ENCODE data around the gene PACS2.
"Not testable (repeated sequence)": the region's sequence is repeated elsewhere in the genome, so short reads cannot be mapped to it uniquely, and the experiment has no call there.

The PACS2 gene

GRCh38 chr14:105351410-105351809 lies 36.9 kb downstream of the PACS2 start:
- DNase-seq (ENCODE audit: low read depth), result no peak

- DNase-seq (ENCODE audit: low read depth), result peak; percentile 73
These were observed 37.6 kb downstream of the PACS2 start for GRCh38 chr14:105351920-105352851.

- no peak for DNase-seq (ENCODE audit: low read depth)
These were observed 38.6 kb downstream of the PACS2 start for GRCh38 chr14:105353136-105353535.

- no peak for DNase-seq (ENCODE audit: low read depth)
These were observed 40.0 kb downstream of the PACS2 start for GRCh38 chr14:105354541-105354940.

GRCh38 chr14:105355049-105355575 lies 40.6 kb downstream of the PACS2 start:
- no peak for DNase-seq (ENCODE audit: low read depth)

GRCh38 chr14:105355850-105356604 lies 41.5 kb downstream of the PACS2 start:
- DNase-seq (ENCODE audit: low read depth), result no peak

GRCh38 chr14:105356927-105357326 lies 42.4 kb downstream of the PACS2 start:
- DNase-seq (ENCODE audit: low read depth), result no peak

GRCh38 chr14:105357626-105358025 lies 43.1 kb downstream of the PACS2 start:
- DNase-seq (ENCODE audit: low read depth), result no peak

GRCh38 chr14:105358140-105358846 lies 43.7 kb downstream of the PACS2 start:
- no peak for DNase-seq (ENCODE audit: low read depth)

- DNase-seq (ENCODE audit: low read depth), result no peak
These were observed 44.4 kb downstream of the PACS2 start for GRCh38 chr14:105358943-105359342.

- DNase-seq (ENCODE audit: low read depth), result not testable (repeated sequence)
These were observed 46.9 kb downstream of the PACS2 start for GRCh38 chr14:105361412-105361811.

GRCh38 chr14:105363847-105364708 lies 49.5 kb downstream of the PACS2 start:
- DNase-seq (ENCODE audit: low read depth), result peak; percentile 42

- DNase-seq (ENCODE audit: low read depth), result no peak
These were observed 50.6 kb downstream of the PACS2 start for GRCh38 chr14:105365101-105365500.

GRCh38 chr14:105365681-105366080 lies 51.1 kb downstream of the PACS2 start:
- DNase-seq (ENCODE audit: low read depth), result no peak

- no peak for DNase-seq (ENCODE audit: low read depth)
These were observed 52.0 kb downstream of the PACS2 start for GRCh38 chr14:105366386-105367074.

- no peak for DNase-seq (ENCODE audit: low read depth)
These were observed 52.8 kb downstream of the PACS2 start for GRCh38 chr14:105367116-105368031.

GRCh38 chr14:105368032-105368417 lies 53.5 kb downstream of the PACS2 start:
- no peak for DNase-seq (ENCODE audit: low read depth)

GRCh38 chr14:105368426-105368825 lies 53.9 kb downstream of the PACS2 start:
- DNase-seq (ENCODE audit: low read depth), result no peak

GRCh38 chr14:105368910-105369652 lies 54.5 kb downstream of the PACS2 start:
- DNase-seq (ENCODE audit: low read depth), result no peak

All from fibroblast of gingiva (primary cell).